Mammary epithelial cell (primary cell): ENCODE data around the gene KSR2.

ENCODE experiments used
- CTCF ChIP-seq, 2 donors: IDR thresholded peaks in 1 of 2; conservative IDR thresholded peaks in 1 of 2; 2 replicates each; pipeline ENCODE4 v1.5.1; 2011 to 2012; ENCODE audit warnings: inconsistent platforms in 2 of 2, low read length in 2 of 2, mild to moderate bottlenecking in 2 of 2, control low read depth in 1 of 2, low read depth in 1 of 2; ENCODE audit not compliant: insufficient read depth in 1 of 2; ENCODE audit errors: extremely low read depth in 1 of 2
- EZH2 ChIP-seq: IDR thresholded peaks from 2 replicates; pipeline ENCODE4 v1.6.1; 2012; ENCODE audit warnings: low read length, inconsistent platforms, borderline replicate concordance

GRCh38 chr12:117577122-117577657 is 391.6 kb downstream of the KSR2 start:
- no peak for TF ChIP-seq CTCF (conservative IDR thresholded peaks at IDR 0.05 in 1 of 2, IDR thresholded peaks at IDR 0.05 in 1 of 2; ENCODE audit: extremely low read depth in 1 of 2, insufficient read depth in 1 of 2, low read depth in 1 of 2, low read length in 2 of 2)
- TF ChIP-seq EZH2: no peak
